LNCAP (cell line): Measurements from ENCODE around the gene GRIK4.

Source experiments
- CTCF ChIP-seq: fragments of 450-650 bp; IDR thresholded peaks from 2 replicates; pipeline ENCODE4 v1.5.1; 2017; ENCODE audit warnings: mild to moderate bottlenecking

The GRIK4 gene

GRCh38 chr11:120500414-120501071, 11.0 kb upstream of the GRIK4 start:
- no peak for TF ChIP-seq CTCF

- no peak for TF ChIP-seq CTCF
These were observed 10.1 kb upstream of the GRIK4 start for GRCh38 chr11:120501440-120501839.

DNA sequence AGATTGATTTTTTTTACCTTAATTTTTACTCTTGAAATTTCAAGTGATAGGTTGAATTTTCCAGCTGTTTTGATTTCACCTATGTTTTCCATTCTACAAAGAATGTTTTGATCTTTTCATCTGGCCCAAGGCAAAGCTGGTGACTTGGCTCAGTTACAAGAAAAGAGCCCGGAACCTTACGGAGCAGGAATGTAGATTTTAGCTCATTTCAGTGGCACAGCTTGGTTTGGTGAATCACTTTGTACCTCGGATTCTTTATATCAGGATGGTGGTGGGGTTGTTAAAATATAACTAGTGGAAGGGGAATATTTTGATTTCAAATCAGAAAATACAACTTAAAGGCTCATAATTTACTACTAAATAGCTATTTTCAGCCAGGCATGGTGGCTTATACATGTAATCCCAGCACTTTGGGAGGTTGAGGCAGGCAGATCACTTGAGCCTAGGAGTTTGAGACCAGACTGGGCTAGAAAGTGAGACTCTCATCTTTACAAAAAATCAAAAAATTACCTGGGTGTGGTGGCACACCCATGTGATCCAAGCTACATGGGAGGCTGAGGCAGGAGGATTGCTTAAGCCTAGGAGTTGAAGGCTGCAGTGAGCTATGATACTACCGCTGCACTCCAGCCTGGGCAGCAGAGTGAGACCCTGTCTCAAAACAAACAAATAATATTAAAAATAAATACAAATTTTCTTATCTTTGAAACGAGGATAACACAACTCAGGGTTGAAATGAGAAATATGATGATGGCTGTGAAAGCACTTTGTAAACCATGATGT, 9.4 kb upstream of the GRIK4 start:
- TF ChIP-seq CTCF: no peak

DNA sequence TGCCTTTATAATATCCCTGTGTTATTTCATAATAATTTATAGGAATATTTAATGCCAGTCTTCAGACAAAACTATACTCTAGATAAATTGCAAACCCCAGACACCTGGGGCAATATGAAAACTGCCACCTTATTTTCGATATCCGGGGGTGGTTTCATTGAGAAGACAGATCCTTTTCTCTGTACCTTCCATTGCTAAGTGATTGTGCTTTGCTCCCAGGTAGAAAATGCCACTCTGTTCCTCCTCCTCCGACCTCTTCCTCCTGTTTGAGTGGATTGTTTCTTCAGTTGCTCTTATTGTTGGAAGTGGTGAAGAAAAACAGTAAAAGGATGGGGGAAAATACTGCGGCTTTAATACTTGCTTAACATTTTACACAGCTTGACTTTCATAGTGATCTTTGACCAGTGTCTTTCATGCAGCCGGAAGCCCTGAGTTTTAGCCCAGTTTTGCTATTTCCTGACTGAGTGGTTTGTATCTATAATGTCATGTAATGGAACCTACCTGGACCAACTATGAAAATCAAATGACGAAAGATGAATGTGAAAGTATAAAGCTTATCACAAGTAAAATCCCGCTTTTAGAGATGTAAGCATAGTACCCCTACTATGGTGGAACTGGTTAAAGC, 5.6 kb upstream of the GRIK4 start:
- no peak for TF ChIP-seq CTCF

DNA sequence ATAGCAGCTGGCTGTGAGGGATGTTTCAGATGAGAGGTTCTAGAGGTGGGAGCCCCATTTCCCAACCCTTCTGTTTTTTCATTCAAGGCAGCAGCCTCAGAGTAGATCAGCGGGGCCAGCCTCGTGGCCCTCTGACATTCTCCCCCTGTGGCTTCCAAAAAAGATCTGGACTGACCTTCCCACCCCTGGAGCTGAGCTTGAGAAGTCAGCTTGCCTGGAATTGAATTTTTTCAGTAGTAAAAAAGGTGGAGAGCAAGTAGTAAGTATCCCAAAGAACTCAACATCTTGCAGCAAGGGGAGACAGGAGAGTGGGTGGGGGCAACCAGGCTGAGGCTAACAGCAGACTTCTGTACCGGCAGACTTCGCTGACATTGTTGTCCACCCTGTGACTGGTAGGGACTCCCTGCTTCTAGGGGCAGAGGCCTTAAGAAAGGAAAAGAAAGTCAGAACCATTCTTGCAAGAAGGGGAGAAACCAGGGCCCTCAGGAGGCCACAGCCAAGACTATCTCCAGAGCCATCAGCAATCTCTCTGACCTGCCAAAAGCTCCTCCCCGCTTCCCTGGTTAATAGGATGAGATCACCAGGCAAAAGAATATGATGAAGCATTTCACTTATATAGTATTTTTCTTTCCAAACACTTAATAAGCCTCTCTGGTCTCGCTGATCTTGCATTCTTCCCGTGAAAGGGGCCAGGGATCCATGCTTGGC, 2.0 kb upstream of the GRIK4 start:
- no peak for TF ChIP-seq CTCF

DNA sequence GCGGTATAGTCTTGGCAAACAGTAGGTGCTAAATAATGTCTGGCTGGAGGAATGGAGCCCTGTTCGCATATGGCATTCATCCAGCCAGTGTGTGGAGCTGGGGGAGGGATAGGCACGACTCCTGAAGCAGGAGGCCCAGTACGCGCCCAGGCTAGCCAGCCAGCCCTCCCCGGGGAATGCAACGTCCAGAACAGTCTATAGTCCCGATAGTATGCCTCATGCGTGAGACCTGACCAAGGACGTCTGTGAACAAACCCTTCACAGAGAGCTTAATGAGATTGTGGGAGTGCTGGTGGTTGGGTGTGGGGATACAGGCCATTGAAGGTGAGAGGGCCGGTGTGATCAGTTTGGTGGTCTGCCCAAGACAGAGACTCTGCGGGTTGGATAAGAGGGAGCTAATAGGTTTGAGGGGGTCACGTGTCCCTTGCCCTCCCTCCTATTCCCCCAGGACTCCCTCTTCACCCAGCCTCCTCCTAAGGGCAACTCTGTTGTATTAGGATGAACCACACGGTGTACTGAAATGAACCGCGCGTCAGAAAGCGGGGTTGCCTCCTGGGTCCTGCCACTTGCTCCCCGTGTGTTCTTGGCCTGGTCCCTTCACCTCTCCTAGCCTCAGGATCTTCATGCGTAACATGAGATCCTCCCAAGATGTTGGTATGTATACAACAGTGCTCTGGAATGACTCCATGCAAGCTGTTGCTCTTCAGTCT, 987 bp upstream of the GRIK4 start:
- TF ChIP-seq CTCF: no peak
